Mesothelial cell of epicardium (in vitro differentiated cells): ENCODE results near the gene C17orf75. TPM values are rescaled to one million over a fixed set of nuclear protein-coding genes. Genes with fewer than 3 reads are reported as not detected.
"Not testable (repeated sequence)": the region's sequence is repeated elsewhere in the genome, so short reads cannot be mapped to it uniquely, and the experiment has no call there.

Experiments
- DNase-seq, 2 experiments: peaks; one replicate each; pipeline ENCODE4 v3.0.0; 2021; ENCODE audit warnings: low spot score in 2 of 2; ENCODE audit not compliant: unreplicated experiment in 2 of 2
- H3K27ac Mint-ChIP-seq: 2 replicates; pipeline ENCODE4 v1.8.0; 2021; ENCODE audit warnings: mixed read lengths
- H3K27me3 Mint-ChIP-seq: 2 replicates; pipeline ENCODE4 v1.8.0; 2021; ENCODE audit warnings: low read depth, mixed read lengths
- H3K36me3 Mint-ChIP-seq: 2 replicates; pipeline ENCODE4 v1.8.0; 2021; ENCODE audit warnings: mixed read lengths
- H3K4me1 Mint-ChIP-seq: 2 replicates; pipeline ENCODE4 v1.8.0; 2021; ENCODE audit warnings: mixed read lengths
- H3K4me3 Mint-ChIP-seq: 2 replicates; pipeline ENCODE4 v1.8.0; 2021; ENCODE audit warnings: mild to moderate bottlenecking, moderate library complexity, mixed read lengths
- H3K9me3 Mint-ChIP-seq: 2 replicates; pipeline ENCODE4 v1.8.0; 2021; ENCODE audit warnings: mixed read lengths
- total RNA-seq: library from RNA; stranded (reverse); gene quantifications from 3 replicates; pipeline ENCODE4 v1.2.1, GENCODE V29; 2021
- TF ChIP-seq, protein P1 (sequence below): fragments of 200-600 bp; sonication (generic); IDR thresholded peaks from one replicate; pipeline ENCODE4 v1.5.0; 2021; ENCODE audit warnings: antibody characterized with exemption; ENCODE audit not compliant: unreplicated experiment

The C17orf75 gene
- total RNA-seq, 1 donor from 2014 or later, result 34.3 TPM

DNA sequence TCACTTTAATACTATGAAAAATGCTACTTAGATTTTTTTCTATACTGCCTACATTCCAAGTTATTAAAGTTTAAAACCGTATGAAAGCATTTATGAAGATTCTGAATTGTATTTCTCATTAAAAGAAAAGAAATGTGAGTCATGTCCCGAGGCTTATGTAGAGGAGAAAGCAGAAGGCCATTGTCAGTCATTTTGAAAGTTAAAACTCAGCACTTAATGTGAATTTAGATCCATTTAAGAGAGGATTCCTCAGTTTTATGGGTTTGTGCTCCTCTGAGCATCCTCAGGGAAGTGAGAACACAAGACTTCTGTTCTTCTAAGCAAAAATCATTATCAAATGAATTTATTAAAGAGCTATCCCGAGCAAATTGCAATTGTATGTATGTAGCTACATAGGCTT, 11.8 kb downstream of the C17orf75 start:
- TF ChIP-seq, protein P1, sequence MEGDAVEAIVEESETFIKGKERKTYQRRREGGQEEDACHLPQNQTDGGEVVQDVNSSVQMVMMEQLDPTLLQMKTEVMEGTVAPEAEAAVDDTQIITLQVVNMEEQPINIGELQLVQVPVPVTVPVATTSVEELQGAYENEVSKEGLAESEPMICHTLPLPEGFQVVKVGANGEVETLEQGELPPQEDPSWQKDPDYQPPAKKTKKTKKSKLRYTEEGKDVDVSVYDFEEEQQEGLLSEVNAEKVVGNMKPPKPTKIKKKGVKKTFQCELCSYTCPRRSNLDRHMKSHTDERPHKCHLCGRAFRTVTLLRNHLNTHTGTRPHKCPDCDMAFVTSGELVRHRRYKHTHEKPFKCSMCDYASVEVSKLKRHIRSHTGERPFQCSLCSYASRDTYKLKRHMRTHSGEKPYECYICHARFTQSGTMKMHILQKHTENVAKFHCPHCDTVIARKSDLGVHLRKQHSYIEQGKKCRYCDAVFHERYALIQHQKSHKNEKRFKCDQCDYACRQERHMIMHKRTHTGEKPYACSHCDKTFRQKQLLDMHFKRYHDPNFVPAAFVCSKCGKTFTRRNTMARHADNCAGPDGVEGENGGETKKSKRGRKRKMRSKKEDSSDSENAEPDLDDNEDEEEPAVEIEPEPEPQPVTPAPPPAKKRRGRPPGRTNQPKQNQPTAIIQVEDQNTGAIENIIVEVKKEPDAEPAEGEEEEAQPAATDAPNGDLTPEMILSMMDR, result no peak
- Mint-ChIP-seq H3K27me3 (no peaks in the 10 kb centered on the region), H3K4me1 (peaks cover 2% of the 10 kb centered on the region), H3K36me3 (peaks cover 17% of the 10 kb centered on the region), H3K27ac (no peak overlapping the region), H3K9me3 (no peaks in the 10 kb centered on the region), H3K4me3 (no peak overlapping the region)
- no peak for DNase-seq

GRCh38 chr17:32327911-32328310, 14.1 kb downstream of the C17orf75 start:
- Mint-ChIP-seq H3K4me3 (no peak overlapping the region), H3K27me3 (no peaks in the 10 kb centered on the region), H3K4me1 (peaks cover 2% of the 10 kb centered on the region), H3K27ac (no peak overlapping the region), H3K36me3 (peaks cover 5% of the 10 kb centered on the region), H3K9me3 (no peaks in the 10 kb centered on the region)
- TF ChIP-seq, protein P1, result no peak
- no peak for DNase-seq

DNA sequence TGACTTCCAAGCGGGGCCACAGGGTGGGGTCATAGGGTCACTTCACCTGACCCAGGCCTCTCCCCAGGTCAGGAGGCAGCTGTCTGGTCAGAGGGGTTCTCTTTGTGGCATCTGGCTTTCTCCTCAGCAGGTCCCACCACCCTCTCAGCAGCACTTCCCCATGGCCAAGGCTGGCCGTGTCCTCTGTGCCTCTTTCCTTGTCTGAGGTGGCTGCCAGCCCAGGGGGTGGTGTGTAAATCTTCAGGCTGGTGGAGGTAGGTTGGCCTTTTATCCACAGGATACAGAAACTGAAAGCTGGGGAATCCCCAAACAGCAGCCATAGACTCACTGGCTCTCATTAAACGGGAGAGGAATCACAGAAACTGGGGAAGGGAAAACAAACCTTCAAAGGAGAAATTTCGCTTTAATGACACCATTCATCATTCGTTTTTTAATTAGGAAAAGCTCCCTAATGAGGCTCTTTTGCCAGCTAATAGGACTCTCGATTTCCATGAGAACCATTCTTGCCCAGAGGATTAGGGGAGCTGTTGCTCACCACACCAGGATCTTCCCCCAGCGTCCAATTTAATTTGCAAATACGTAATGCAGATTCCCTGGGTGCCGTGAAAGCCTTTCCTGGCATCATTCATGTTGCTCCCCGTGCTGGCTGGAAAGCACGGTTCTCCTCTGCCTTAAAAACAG, 18.0 kb downstream of the C17orf75 start:
- H3K4me1 Mint-ChIP-seq, result peaks cover 2% of the 10 kb centered on the region
- H3K9me3 Mint-ChIP-seq, result no peaks in the 10 kb centered on the region
- H3K27ac Mint-ChIP-seq, result peak overlapping the region; percentile 44
- H3K4me3 Mint-ChIP-seq, result no peak overlapping the region
- H3K27me3 Mint-ChIP-seq, result no peaks in the 10 kb centered on the region
- TF ChIP-seq, protein P1, result no peak
- no peak for DNase-seq
- no peaks in the 10 kb centered on the region for H3K36me3 Mint-ChIP-seq

DNA sequence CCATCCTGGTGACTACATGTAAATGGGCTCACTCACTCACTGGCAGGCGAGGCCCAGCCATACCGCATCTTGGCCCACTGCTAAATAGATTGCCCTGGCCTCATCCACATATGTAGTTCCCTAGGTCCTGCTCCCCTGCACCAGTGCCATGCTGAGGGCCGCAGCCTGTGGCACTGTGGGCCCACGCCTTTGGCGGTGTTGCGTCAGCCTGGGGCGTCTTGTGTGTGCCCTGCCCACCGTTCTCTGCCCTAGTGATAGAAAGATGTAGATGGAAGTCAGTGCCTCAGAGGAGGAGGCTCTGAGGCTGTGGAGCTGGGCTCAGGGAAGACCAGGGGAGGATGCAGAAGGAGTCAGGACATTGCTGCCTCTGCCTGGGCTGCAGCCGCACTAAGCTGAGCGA, 18.9 kb downstream of the C17orf75 start:
- H3K4me1 Mint-ChIP-seq, result peaks cover 2% of the 10 kb centered on the region
- H3K9me3 Mint-ChIP-seq, result no peaks in the 10 kb centered on the region
- TF ChIP-seq, protein P1, result no peak
- H3K27me3 Mint-ChIP-seq, result no peaks in the 10 kb centered on the region
- DNase-seq, result no peak
- H3K36me3 Mint-ChIP-seq, result no peaks in the 10 kb centered on the region
- H3K4me3 Mint-ChIP-seq, result no peak overlapping the region
- H3K27ac Mint-ChIP-seq, result no peak overlapping the region

DNA sequence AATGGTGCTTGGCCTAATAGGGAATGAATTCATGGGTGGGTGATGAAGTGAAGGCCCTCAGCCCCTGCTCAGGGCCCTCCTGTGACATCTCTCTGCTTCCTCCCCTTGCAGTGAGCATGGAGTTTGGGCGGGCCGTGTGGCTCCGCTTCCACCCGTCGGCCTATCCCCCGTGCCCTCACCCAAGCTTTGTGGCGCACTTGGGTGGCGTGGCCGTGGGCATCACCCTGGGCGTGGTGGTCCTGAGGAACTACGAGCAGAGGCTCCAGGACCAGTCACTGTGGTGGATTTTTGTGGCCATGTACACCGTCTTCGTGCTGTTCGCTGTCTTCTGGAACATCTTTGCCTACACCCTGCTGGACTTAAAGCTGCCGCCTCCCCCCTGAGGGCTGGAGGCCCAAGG, 21.1 kb downstream of the C17orf75 start:
- Mint-ChIP-seq H3K36me3 (no peaks in the 10 kb centered on the region), H3K9me3 (no peaks in the 10 kb centered on the region), H3K27me3 (peaks cover 3% of the 10 kb centered on the region), H3K4me3 (no peak overlapping the region), H3K4me1 (peaks cover 2% of the 10 kb centered on the region), H3K27ac (no peak overlapping the region)
- TF ChIP-seq, protein P1, result no peak
- DNase-seq, result no peak

DNA sequence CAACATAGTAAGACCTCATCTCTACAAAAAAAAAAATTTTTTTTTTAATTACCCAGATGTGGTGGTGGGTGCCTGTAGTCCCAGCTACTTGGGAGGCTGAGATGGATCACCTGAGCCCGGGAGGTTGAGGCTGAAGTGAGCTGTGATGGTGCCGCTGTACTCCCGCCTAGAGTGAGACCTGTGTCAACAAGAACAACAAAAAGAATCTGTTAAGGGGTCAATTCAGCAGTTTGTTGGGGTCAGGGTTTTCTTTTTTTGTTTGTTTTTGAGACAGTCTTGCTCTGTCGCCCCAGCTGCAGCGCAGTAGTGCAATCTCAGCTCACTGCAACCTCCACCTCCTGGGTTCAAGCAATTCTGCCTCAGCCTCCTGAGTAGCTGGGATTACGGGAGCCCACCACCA, 21.9 kb downstream of the C17orf75 start:
- H3K4me3 Mint-ChIP-seq, H3K36me3 Mint-ChIP-seq, H3K27me3 Mint-ChIP-seq, H3K27ac Mint-ChIP-seq, DNase-seq, H3K9me3 Mint-ChIP-seq, H3K4me1 Mint-ChIP-seq: not testable (repeated sequence)
